BJ (cell line): ENCODE results near the gene KRT6A. TPM values are rescaled to one million over a fixed set of nuclear protein-coding genes. Genes with fewer than 3 reads are reported as not detected.

Experiments used
- CTCF ChIA-PET: fragments of 350-600 bp; formaldehyde crosslinking; extraction: SDS; loops from one replicate; lab custom pipeline; 2021; ENCODE audit warnings: antibody characterized with exemption, inconsistent platforms; lab: Yijun Ruan, JAX
- POLR2A ChIA-PET: fragments of 300-600 bp; sonication (Branson Sonifier 250); formaldehyde crosslinking; extraction: SDS; loops from one replicate; lab custom pipeline; 2021; ENCODE audit warnings: antibody characterized with exemption; lab: Charles Lee
- DNase-seq: peaks from one replicate; pipeline ENCODE4 v3.0.0-alpha.2; 2011; ENCODE audit warnings: low read depth
- H3K27me3 ChIP-seq: 2 replicates; pipeline ENCODE4 v1.6.0; 2011; ENCODE audit warnings: low read length; ENCODE audit not compliant: control insufficient read depth, insufficient read depth
- H3K36me3 ChIP-seq: 2 replicates; pipeline ENCODE4 v1.5.1; 2011; ENCODE audit warnings: low read length; ENCODE audit not compliant: control insufficient read depth, insufficient read depth
- H3K4me3 ChIP-seq: 2 replicates; pipeline ENCODE4 v1.5.1; 2011; ENCODE audit warnings: low read depth, mild to moderate bottlenecking, control low read depth, low read length
- polyA plus RNA-seq: library from polyadenylated mRNA; depleted of rRNA; stranded (reverse); fragments of >200 nt; gene quantifications from 2 replicates; pipeline ENCODE4 v1.2.3, GENCODE V29; 2011; rRNA removed
- TF ChIP-seq, protein P1 (sequence below): IDR thresholded peaks from 2 replicates; pipeline ENCODE4 v1.5.1; 2011; ENCODE audit warnings: low read depth, mild to moderate bottlenecking, control low read depth, inconsistent platforms, low read length, moderate library complexity; ENCODE audit not compliant: insufficient read depth

Gene KRT6A
- polyA plus RNA-seq, 1 experiment = not detected

DNA sequence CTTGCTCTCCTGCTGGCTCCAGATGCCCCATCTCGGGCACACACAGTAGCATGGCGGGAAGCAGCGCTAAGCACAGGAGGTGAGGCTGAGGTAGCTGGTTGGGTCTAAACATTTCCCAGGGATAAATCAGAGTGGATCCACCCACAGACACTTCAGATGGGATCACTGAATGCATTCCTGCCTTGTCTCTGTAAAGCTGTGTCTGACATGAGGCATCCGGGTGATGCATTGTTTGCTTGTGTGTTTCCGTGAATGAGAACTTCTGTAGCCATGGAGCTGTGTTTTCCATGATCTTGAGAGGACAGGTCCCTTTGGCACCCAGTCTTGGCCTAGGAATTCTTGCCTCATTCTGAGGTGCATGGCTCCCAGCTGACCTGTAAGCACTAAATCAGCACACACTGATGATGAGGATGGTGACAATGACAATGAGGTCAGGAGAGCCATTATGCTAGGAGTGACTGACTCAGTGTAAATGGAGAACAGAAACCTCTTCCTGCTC, 52.2 kb downstream of the KRT6A start:
- H3K4me3 ChIP-seq = no peak overlapping the region
- ChIA-PET CTCF (no interaction called here), POLR2A (no interaction called here)
- TF ChIP-seq, protein P1, sequence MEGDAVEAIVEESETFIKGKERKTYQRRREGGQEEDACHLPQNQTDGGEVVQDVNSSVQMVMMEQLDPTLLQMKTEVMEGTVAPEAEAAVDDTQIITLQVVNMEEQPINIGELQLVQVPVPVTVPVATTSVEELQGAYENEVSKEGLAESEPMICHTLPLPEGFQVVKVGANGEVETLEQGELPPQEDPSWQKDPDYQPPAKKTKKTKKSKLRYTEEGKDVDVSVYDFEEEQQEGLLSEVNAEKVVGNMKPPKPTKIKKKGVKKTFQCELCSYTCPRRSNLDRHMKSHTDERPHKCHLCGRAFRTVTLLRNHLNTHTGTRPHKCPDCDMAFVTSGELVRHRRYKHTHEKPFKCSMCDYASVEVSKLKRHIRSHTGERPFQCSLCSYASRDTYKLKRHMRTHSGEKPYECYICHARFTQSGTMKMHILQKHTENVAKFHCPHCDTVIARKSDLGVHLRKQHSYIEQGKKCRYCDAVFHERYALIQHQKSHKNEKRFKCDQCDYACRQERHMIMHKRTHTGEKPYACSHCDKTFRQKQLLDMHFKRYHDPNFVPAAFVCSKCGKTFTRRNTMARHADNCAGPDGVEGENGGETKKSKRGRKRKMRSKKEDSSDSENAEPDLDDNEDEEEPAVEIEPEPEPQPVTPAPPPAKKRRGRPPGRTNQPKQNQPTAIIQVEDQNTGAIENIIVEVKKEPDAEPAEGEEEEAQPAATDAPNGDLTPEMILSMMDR = no peak
- no peaks in the 10 kb centered on the region for H3K36me3 ChIP-seq
- no peaks in the 10 kb centered on the region for H3K27me3 ChIP-seq
- DNase-seq = no peak

DNA sequence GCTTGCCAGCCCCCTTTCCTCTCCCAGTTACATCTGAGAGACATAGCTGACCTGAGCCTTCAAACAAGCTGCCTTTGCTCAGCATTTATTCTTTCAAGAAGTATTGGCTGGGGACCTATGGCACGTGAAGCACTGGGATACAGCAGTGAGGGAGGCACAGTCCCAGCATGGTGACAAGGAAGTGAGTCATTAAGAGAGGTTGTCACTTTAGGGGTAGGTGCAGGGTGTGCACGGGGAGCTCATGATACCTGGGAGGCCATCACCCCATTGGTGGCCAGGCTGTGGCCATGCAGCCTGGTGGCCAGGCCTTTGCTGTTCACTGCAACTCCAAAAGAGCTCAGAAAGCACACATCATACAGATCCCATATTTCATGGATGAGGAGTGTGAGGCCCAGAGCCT, 53.2 kb downstream of the KRT6A start:
- no peak for DNase-seq
- ChIA-PET POLR2A (no interaction called here), CTCF (interaction anchor here (1.0 kb wide), 1 partner anchor 48 kb away, joined by 3 read pairs; no protein-coding TSS in a partner anchor)
- Histone ChIP-seq H3K36me3 (no peaks in the 10 kb centered on the region), H3K27me3 (no peaks in the 10 kb centered on the region), H3K4me3 (no peak overlapping the region)
- TF ChIP-seq, protein P1 = no peak

DNA sequence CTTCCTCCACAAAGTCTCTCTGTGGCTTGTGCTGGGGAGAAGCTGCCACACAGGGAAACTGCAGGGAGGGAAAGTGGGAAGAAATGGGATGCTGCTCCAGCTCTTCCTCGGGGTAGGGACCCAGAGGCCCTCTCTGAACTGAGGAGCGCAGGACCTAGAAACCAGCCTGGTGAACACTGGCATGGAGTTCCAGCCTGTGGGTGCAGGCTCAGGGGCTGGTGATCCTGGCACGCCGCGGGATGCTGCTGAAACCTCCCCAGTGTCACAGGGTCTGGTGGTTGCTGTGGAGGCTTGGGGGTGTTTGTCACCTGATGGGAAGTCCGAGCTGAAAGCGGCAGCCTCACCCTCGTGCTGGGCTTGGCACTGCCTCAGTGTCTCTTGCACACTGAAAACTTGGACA, 53.6 kb downstream of the KRT6A start:
- ChIA-PET POLR2A (no interaction called here), CTCF (interaction anchor here (1.0 kb wide), 1 partner anchor 48 kb away, joined by 3 read pairs; no protein-coding TSS in a partner anchor)
- TF ChIP-seq, protein P1 = no peak
- Histone ChIP-seq H3K4me3 (no peak overlapping the region), H3K27me3 (no peaks in the 10 kb centered on the region), H3K36me3 (no peaks in the 10 kb centered on the region)
- DNase-seq = no peak

DNA sequence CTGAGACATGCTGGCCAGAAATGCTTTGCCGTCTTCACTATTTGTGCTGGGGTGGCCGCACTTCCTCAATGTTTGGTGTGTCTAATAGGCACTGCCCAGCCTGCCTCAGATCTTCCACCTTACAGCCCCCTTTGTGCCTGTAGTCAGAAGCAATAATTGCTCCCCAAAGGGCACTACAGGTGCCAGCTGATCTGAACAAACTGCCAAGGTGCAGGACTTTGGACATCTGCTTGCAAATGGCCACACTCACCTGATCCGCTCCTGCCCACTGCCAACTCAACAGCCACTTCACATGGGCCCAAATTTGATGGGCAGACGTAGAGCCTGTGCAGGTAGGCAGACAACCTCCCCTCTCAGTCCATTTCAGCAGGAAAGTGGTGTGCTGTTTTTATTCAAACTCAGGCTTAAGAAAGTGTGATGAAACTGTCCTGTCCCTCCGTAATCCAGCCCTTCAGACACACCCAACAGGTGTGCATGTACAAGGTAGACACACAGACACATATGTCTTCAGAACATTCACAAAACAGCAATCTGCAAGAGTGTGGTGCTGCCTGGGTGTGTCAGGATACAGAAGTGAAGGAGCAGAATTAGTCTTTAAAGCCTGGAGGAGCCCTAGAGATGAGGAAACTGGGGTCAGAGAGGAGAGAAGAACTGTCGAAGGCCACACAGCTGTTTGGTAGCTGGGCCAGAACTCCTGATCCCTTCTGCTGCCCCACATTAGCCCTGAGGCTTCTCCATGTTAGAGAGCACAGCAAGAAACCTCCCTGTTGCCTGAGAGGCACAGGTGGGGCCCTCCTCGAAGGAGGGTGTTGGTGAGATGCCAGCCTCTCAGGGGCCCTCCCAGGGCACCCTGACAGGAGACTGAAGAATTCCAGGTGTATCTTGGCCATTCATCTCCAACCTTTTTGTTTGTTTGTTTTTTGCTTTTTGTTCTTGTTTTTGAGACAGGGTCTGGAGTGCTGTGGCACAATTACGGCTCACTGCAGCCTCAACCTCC, 54.5 kb downstream of the KRT6A start:
- TF ChIP-seq, protein P1 = no peak
- Histone ChIP-seq H3K27me3 (no peaks in the 10 kb centered on the region), H3K4me3 (no peak overlapping the region), H3K36me3 (no peaks in the 10 kb centered on the region)
- DNase-seq = no peak
- CTCF ChIA-PET = no interaction called here
- POLR2A ChIA-PET = no interaction called here

DNA sequence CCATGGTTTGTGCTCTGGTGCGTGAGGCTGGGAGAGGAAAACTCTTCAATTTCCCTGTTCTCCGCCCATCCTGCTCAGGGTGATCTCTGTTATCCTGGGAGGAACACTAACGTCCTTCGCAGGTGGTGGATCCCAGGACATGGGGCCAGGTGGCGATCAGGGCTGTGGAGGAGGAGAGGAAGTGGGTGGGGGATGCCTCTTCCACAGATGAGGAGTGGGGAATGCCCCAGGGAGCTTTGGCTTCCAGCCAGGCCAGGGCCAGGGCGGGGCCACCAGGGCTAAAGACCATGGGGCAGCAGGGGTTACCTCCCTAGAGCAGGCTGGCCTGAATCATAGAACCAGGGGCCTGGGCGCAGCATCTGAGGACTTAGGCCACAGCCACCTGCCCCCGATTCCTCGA, 55.5 kb downstream of the KRT6A start:
- no peak for DNase-seq
- ChIA-PET POLR2A (no interaction called here), CTCF (no interaction called here)
- peaks cover 4% of the 10 kb centered on the region for H3K27me3 ChIP-seq
- TF ChIP-seq, protein P1 = no peak
- no peak overlapping the region for H3K4me3 ChIP-seq
- no peaks in the 10 kb centered on the region for H3K36me3 ChIP-seq

Other genes starting within 250 kb of the KRT6A start
- gene KRT86, start 218.6 kb downstream of the KRT6A start, polyA plus RNA-seq = 1.5 and 2.5 TPM in 2 replicates
- gene KRT81, start 201.7 kb downstream of the KRT6A start, polyA plus RNA-seq = 15.7 and 24.7 TPM in 2 replicates
- gene KRT83, start 171.9 kb downstream of the KRT6A start, polyA plus RNA-seq = 0.07 and 0.10 TPM in 2 replicates
- not detected in 2 replicates for gene KRT85, start 125.8 kb downstream of the KRT6A start, polyA plus RNA-seq
- gene KRT84, start 107.6 kb downstream of the KRT6A start, polyA plus RNA-seq = not detected in 2 replicates
- not detected in 2 replicates for gene KRT82, start 86.9 kb downstream of the KRT6A start, polyA plus RNA-seq
- gene KRT75, start 58.9 kb downstream of the KRT6A start, polyA plus RNA-seq = not detected in 2 replicates
- not detected in 2 replicates for gene KRT6B, start 41.1 kb downstream of the KRT6A start, polyA plus RNA-seq
- gene KRT6C, start 19.5 kb downstream of the KRT6A start, polyA plus RNA-seq = not detected in 2 replicates
- not detected in 2 replicates for gene KRT5, start 27.1 kb upstream of the KRT6A start, polyA plus RNA-seq
- gene KRT71, start 59.9 kb upstream of the KRT6A start, polyA plus RNA-seq = not detected in 2 replicates
- not detected in 2 replicates for gene KRT74, start 80.6 kb upstream of the KRT6A start, polyA plus RNA-seq
- gene KRT72, start 108.2 kb upstream of the KRT6A start, polyA plus RNA-seq = not detected in 2 replicates
- not detected in 2 replicates for gene KRT73, start 125.3 kb upstream of the KRT6A start, polyA plus RNA-seq
- not detected in 2 replicates for gene KRT2, start 159.0 kb upstream of the KRT6A start, polyA plus RNA-seq
- gene KRT1, start 187.2 kb upstream of the KRT6A start, polyA plus RNA-seq = not detected in 2 replicates
- gene KRT77, start 210.3 kb upstream of the KRT6A start, polyA plus RNA-seq = not detected in 2 replicates